ENCODE results near the gene PRICKLE4.
"Not testable (repeated sequence)": the region's sequence is repeated elsewhere in the genome, so short reads cannot be mapped to it uniquely, and the experiment has no call there.

PRICKLE4 gene

DNA sequence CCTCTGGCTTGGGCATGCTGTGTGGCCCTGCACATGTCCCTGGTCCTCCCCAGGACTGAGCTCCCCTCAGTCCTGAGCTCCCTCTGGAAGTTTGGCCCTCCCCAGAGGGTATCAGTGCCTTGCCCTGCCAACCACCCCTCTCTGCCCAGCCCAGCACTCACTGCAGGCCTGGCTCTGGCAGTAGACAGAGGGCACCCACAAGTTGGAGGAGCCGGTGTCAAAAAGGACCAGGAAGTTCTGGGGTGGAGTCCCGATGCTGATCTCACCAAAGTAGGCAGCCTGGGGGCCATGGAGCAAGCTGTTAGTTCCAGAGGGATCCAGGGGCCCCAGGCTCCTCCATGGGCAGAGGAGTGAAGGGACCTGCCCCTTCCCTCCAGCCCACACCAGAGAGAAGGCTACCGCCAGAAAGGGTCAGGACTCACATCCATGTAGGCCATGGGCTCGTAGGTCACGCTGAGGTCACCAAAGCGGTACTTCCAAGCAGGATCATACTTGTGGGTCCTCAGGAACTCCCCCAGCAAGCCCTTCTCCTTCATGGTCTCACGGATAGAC is 36.3 kb upstream of the PRICKLE4 start:
- no peak for DNase-seq (ENCODE audit: low read depth)

- no peak for DNase-seq (ENCODE audit: low read depth)
Measured at GRCh38 chr6:41746107-41746506, 34.5 kb upstream of the PRICKLE4 start.

DNA sequence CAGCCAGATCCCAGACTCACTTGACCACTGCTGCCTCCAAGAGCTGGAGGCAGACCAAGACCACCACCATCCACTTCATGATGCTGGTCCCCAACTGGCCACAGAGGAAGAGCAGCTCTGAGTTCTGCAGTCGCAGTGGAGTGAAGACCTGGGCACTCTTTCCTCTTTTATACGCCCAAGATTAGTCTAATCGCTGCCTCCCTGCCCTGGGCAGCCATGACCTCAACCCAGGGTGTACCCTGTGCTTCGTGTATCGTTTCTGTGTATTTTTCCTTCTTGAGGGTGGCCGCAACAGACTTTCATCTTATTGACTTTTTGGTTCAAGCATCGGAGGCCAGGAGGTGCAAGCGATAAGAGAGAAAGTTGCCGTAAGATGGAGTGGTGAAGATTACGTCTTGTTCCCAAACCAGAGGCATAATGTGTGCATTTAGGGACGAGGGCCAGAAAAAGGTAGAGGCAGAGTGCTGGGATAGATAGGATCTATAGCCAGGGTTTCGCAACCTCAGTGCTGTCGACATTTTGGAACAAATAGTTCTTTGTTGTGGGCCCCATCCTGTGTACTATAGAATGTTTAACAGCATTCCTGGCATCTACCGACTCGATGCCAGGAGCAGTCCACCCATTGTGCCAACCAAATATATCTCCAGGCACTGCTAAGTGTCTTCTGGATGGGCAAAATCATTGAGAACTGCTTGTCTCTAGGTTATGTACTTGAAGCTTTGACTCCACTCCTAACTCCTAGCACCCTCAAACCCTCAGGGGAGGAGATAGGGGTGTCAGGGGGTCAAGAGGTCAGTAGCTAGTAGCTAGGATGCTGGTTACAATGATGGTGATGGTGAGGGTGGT is 33.1 kb upstream of the PRICKLE4 start, which contains the start of gene PGC:
TSS of gene PGC (minus strand) at position 142 of the 846 bp plus-strand sequence. CDS start at position 79, 63 bp downstream.
- DNase-seq (ENCODE audit: low read depth) = no peak

DNA sequence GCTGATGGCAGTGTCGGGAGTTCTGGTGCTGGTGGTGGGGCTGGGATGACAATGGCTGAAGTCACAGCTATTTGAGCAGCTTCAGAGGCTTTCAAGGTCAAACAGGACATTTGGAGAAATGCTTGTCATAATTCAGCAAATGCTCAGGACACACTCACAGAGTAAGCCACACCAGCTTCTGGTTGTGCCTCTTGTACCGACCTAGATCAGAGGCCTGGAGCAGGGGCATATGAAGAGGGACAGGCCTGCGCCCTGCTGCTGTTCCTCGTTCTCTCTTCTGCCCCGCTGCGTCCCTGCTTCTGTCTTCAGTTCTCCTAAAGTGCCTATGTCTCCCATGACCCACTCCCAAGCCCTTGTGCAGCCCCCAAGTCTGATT is 32.5 kb upstream of the PRICKLE4 start:
- no peak for DNase-seq (ENCODE audit: low read depth)

DNA sequence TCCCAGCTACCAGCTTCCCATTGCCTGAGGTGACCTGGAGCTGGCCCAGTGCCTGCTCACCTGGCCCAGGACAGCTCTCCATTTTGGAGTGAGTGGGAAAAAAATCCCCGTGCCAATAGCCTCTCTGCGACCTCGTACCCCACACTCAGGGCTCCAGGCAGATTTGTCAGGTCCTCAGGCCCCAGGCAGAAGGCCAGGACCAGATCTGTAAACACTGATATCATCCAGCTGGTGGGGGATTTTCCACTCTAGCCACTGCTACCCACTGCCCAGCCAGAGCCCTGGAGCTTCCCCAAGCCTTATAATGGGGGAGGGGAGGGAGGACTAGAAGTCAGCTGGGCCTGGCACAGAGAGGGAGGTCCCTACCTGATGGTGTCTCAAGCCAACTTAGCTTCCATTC is 32.0 kb upstream of the PRICKLE4 start:
- DNase-seq (ENCODE audit: low read depth) = no peak

DNA sequence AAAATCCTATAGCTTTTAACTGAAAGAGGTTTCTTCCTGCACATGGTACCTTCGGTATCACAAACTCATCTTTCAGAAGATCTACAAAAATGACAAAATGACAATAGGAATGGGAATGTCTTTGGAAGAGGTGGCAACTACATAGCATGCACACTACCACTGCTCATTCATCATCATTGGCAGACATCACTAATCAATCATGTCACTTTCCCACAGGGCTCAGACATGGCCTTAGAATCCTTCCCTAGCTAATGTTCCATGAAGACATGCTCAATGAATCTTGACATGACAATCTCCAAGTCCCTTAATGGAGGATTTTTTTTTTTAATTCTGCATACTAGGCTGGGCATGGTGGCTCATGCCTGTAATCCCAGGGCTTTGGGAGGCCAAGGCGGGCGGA is 30.2 kb upstream of the PRICKLE4 start:
- no peak for DNase-seq (ENCODE audit: low read depth)

GRCh38 chr6:41755895-41756294 is 24.7 kb upstream of the PRICKLE4 start:
- DNase-seq (ENCODE audit: low read depth) = no peak

DNA sequence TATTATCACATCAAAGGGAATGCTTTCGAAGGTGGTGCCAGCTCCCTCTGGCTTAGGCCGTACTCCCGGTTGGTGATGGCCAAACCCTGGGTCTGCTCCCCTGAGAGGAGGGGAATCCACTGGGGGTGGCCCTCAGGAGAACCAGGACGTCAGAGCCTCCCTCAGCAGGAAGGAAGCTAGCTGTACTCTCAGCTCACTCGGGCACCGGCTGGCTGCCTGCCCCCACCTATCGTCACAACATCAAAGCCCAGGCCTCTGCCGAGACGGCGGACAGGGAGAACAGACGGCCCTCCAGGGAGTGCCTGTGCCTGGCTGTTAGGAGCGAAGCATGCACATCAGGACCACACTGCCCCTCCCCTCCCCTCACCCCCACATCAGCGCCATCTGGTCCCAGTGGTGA is 24.2 kb upstream of the PRICKLE4 start:
- DNase-seq (ENCODE audit: low read depth) = no peak

- DNase-seq (ENCODE audit: low read depth) = no peak
Measured at GRCh38 chr6:41757271-41757670, 23.3 kb upstream of the PRICKLE4 start.

DNA sequence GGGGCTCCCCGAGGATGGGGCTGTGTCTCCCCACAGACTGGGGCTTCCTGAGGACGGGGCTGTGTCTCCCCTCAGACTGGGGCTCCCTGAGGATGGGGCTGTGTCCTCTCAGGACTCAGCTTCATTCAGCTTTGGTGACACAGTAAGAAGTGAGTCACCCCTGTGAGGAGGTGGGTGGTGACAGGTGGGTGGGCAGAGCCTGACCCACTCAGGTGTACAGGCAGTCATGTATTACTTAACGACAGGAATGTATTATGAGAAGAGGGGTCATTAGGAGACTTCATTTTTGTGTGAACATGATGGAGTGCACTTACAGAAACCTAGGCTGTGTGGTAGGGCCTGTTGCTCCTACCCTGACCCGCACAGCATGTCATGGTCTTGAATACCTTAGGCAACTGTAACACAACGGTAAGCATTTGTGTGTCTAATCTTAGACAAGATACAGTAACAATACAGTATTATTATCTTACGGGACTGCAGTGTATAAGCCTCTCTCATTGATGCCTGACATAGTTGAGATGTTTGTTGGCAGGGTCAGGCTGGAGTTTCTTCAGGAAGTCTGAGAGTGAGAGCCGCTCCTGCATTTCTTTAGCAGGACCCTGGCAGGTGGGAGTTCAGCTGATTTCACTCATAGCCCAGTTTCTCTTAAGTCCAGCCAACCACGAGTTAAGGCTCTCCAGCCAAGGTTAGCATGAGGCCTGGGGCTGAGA is 22.5 kb upstream of the PRICKLE4 start:
- peak; percentile 10 for DNase-seq (ENCODE audit: low read depth)

DNA sequence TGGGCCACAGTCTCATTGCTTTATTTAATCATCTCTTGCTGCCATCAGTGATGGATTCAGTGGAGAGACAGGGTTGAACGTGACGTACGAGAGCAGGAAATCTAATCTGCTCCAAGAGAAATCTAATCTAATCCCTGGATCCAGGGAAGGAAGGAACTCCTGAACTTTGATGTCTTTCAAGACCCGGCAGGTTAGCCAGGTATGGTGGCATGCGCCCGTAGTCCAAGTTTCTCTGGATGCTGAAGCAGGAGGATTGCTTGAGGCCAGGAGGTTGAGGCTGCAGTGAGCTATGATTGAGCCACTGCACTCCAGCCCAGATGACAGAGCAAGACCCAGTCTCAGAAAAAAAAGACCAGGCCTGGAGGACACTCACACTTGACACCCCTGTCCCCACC is 21.9 kb upstream of the PRICKLE4 start:
- DNase-seq (ENCODE audit: low read depth) = no peak

GRCh38 chr6:41759106-41759904 is 21.3 kb upstream of the PRICKLE4 start:
- DNase-seq (ENCODE audit: low read depth) = no peak

DNA sequence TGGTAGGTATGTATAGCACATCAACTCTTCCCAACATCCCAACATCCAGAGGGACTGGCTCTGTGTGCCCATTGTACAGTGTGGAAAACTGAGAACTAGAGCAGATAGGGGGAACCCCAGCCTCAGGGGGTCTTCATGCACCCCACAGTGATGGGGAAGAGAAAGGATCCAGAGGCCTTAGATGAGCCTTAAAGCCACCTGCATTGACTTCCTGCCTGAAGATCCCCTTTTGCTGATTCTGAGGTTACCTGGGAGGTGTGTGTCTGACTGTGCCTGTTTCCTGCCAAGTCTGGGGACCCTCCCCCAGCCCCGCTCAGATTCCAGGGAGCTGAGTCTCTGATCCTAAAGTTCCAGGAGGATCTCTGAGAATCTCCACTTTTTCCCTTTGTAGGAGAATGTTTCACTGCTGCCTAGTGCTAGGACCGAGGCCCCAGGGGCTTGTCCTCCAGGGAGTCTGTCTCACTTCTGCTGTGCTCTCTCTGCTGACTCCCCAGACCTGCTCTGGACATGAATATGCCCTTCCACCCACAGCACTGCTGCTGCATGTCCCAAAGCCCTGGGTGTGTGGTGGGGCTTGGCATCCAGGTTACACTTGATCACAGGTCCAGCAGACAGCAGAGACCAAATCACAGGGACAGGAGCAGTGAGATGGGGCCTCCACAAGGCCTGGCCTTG is 20.5 kb upstream of the PRICKLE4 start:
- DNase-seq (ENCODE audit: low read depth) = no peak

GRCh38 chr6:41763470-41763869 is 17.1 kb upstream of the PRICKLE4 start:
- no peak for DNase-seq (ENCODE audit: low read depth)

DNA sequence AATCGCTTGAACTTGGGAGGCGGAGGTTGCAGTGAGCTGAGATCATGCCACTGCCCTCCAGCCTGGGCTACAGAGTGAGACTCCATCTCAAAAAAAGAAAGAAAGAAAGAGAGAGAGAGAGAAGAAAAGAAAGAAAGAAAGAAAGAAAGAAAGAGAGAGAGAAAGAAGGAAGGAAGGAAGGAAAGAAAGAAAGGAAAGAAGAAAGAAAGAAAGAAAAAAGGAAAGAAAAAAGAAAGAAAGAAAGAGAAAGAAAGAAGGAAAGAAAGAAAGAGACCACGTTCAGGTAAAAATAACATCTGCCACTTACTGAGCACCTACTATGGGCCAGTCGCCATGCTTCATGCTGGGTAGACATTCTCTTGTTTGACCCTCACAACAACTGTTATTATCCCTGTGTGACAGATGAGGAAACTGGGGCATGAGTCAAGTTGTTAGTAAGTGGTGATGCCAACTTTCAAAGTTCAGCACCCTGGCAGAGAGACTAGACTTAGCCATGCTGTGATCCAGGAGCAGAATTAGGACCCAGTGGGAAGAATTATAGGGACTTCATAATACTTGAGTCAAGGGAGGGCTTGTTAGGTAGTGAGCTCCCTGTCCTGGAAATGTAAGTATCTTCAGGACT is 14.4 kb upstream of the PRICKLE4 start:
- not testable (repeated sequence) for DNase-seq (ENCODE audit: low read depth)

GRCh38 chr6:41767112-41767833 is 13.3 kb upstream of the PRICKLE4 start:
- no peak for DNase-seq (ENCODE audit: low read depth)

- DNase-seq (ENCODE audit: low read depth) = no peak
Measured at GRCh38 chr6:41768545-41769308, 11.9 kb upstream of the PRICKLE4 start.

DNA sequence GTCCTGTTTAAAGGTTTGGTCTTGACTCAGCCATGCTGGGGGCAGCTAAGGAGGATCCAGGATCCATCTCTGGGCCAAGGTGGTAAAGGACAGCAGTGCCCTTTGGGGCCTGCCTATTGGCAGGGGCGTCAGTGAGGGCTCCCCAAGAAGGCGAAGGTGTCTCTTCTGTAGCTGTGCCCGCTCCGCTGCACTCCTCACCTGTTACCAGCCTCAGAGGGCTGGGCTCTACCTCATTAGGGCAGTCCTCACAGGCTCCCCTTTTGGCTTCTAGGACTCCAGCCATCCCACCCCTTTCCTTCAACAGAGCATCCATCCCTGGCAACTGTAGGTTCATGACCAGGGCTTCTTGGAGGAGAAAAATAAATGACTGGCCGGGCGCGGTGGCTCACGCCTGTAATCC is 11.2 kb upstream of the PRICKLE4 start:
- DNase-seq (ENCODE audit: low read depth) = no peak

DNA sequence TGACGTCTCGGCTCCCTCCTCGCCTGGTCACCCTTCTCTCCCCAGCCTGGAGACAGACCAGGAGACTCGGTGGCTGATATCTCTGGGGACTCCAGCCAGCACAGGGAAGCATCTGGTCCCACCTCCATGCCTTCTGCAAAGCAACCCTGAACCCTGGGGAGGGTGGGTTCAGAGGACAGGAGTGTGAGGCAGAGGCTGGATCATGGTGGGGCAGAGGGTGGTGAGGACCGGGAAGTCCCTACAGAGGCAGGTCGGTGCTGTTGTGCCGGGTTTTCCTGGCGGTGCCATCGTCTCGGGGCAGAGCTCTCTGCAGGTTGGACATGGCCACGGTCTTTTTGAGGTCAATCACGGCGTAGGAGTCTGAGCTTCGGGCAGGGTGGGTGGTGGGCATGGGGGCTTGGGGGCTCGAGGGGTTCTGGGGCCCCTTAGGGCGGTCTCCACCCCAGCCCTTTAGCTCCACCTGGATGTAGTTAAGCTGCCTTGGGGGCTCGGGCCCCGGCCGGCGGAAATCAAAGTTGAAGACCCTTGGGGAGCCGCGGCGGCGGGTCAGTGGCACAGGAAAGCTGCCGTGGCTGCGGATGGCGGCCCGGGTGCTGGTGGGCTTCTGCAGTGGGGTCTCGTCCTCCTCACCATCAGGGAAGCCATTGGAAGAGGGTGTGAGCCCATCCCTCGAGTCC is 10.1 kb upstream of the PRICKLE4 start:
- no peak for DNase-seq (ENCODE audit: low read depth)
